ENCODE measurements around the gene MYH9. TPM values are rescaled to one million over a fixed set of nuclear protein-coding genes. Genes with fewer than 3 reads are reported as not detected.
A peak's percentile ranks its signal among the peaks of the same experiment; 100 is the strongest.

Gene MYH9
- total RNA-seq, 4 donors from 2014 or later, result 337 to 553 (median 433) TPM

DNA sequence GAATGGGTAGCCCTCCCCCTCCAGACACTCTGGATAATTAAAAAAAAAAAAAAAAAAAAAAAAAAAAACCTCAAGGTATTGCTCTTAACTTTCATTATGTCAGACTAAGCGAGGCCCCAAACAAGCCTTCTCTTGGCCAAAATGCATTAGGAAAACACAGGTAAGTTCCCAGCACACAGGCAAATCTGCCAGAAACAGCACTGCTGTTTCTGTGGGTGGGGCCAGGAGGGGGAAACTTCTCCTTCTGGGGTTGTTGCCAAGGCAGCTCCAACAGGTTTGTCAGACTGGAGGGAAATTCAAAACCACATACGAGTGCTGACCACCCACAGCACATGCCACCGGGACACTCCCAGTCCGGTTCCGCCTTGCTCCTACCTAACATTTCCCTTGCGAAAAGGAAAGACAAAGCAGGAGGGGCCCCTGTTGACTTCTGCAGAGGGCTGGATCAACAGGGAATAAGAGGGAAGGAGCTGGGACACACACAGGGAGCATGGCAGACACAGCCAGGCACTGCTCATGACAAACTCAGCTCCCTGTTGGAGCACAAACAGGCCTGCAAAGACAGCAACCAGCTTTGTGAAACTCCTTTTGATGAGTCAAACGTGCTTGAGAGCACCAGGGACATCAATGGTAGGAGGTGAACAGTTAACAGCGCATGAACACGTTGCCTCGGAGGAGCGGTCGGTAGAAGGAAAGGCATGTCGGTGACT lies 55.0 kb downstream of the MYH9 start:
- Histone ChIP-seq H3K4me3 (peak overlapping the region in 1 of 4 donors; percentile 30), H3K9me3 (no peaks in the 10 kb centered on the region), H3K4me1 (peaks cover 5 to 100% (median 67%) of the 10 kb centered on the region in 4 donors), H3K27ac (peak overlapping the region; percentile 86 to 95 (median 88)), H3K36me3 (peaks cover 0 to 58% (median 0%) of the 10 kb centered on the region in 3 donors), H3K27me3 (no peaks in the 10 kb centered on the region)
- no peak for DNase-seq
- no peak for TF ChIP-seq CTCF (IDR thresholded peaks at IDR 0.05)
- no peak for TF ChIP-seq POLR2A (IDR thresholded peaks at IDR 0.05)

DNA sequence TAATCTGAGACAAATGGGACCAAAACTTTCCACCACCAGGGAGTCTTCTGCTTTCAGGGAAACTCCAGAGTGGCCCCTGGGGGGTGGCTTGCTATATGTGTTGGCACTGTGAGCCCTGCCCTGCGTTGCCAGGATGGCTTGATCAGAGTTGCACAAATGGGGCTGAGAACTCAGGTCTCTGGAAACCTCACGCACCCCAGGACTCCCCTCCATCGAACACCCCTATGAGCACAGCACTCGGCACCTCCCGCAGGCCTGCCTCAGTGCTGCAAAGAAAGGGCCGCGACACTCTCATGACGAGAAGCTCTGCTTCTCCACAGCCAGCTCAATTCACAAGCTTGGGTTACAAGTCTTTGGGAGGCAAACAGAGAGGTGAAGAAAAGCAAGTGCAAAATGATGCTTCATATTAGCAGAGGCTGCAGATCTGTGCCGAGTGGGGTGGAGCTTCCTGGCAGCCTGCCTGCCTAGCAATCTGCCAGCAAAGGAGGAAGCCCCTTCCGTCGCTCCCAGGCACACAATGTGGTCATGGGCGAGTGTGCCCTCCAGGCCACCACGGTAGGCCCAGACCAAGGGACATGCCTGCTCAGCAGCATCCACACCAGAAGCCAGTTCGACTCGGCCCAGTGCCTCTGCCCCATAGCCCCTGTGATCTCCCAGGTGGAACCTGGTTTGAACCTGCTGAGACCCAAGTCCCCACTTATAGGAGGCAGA lies 55.7 kb downstream of the MYH9 start:
- Histone ChIP-seq H3K9me3 (no peaks in the 10 kb centered on the region), H3K4me3 (peak overlapping the region in 3 of 4 donors; percentile 2 to 30 (median 8)), H3K27me3 (no peaks in the 10 kb centered on the region), H3K4me1 (peaks cover 3 to 100% (median 65%) of the 10 kb centered on the region in 4 donors), H3K36me3 (peaks cover 0 to 59% (median 0%) of the 10 kb centered on the region in 3 donors), H3K27ac (peak overlapping the region; percentile 86 to 95 (median 88))
- peak in 2 of 3 donors; percentile 83 to 88 for DNase-seq
- no peak for TF ChIP-seq POLR2A (IDR thresholded peaks at IDR 0.05)
- no peak for TF ChIP-seq CTCF (IDR thresholded peaks at IDR 0.05)

DNA sequence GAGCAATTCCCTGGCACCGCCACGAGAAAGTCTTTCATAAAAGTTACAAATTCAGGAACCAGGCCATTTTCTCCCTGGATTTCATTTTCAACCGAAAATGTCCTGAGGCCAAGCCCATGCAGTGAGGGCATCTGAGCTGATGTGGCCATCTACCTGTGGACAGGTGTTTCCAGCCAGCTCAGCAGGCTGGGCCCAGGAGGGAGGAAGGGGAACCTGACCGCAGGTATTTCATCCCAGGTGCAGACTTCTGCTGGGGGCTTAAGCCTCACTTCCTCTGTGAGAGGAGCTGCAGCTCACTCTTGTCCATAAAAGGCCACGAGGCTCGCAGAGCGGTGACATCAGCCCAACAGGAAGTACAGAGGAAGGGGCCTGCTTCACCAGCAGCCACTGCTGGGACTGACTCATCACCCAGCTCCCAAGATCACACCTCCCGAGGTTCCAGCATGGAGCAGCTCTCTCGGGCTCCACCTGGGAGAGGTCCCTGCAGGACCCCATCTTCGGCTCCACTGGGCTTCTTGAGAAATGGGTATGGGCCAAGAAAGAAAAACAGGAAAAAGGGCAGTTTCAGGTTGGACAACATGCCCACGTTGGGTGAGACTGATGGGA lies 56.4 kb downstream of the MYH9 start:
- Histone ChIP-seq H3K27ac (peak overlapping the region; percentile 86 to 95 (median 88)), H3K9me3 (no peaks in the 10 kb centered on the region), H3K4me1 (peaks cover 3 to 99% (median 61%) of the 10 kb centered on the region in 4 donors), H3K4me3 (peak overlapping the region in 3 of 4 donors; percentile 2 to 30 (median 8)), H3K27me3 (no peaks in the 10 kb centered on the region), H3K36me3 (peaks cover 0 to 59% (median 0%) of the 10 kb centered on the region in 3 donors)
- DNase-seq, result peak in 2 of 3 donors; percentile 92 to 95
- TF ChIP-seq CTCF (IDR thresholded peaks at IDR 0.05) (no peak), POLR2A (IDR thresholded peaks at IDR 0.05) (peak in 1 of 2 donors; percentile 27)

- Histone ChIP-seq H3K4me3 (peak overlapping the region in 1 of 4 donors; percentile 30), H3K4me1 (peaks cover 4 to 99% (median 60%) of the 10 kb centered on the region in 4 donors), H3K27me3 (no peaks in the 10 kb centered on the region), H3K27ac (peak overlapping the region; percentile 86 to 95 (median 88)), H3K36me3 (peaks cover 0 to 59% (median 0%) of the 10 kb centered on the region in 3 donors), H3K9me3 (no peaks in the 10 kb centered on the region)
- TF ChIP-seq POLR2A (IDR thresholded peaks at IDR 0.05) (no peak), CTCF (IDR thresholded peaks at IDR 0.05) (no peak)
- no peak for DNase-seq
These were observed 57.0 kb downstream of the MYH9 start for GRCh38 chr22:36330655-36331305.

GRCh38 chr22:36330127-36330526 lies 57.6 kb downstream of the MYH9 start:
- Histone ChIP-seq H3K27me3 (no peaks in the 10 kb centered on the region), H3K4me3 (no peak overlapping the region), H3K27ac (peak overlapping the region; percentile 86 to 95 (median 88)), H3K9me3 (no peaks in the 10 kb centered on the region), H3K36me3 (peaks cover 0 to 59% (median 0%) of the 10 kb centered on the region in 3 donors), H3K4me1 (peaks cover 7 to 99% (median 60%) of the 10 kb centered on the region in 4 donors)
- DNase-seq, result no peak
- no peak for TF ChIP-seq POLR2A (IDR thresholded peaks at IDR 0.05)
- TF ChIP-seq CTCF (IDR thresholded peaks at IDR 0.05), result no peak

Measured in Peyer's patch (tissue), 4 donors.